IPS DF 6.9 (cell line): ENCODE data around the gene BNIP2.
A peak's percentile ranks its signal among the peaks of the same experiment; 100 is the strongest.
"Not testable (repeated sequence)": the region's sequence is repeated elsewhere in the genome, so short reads cannot be mapped to it uniquely, and the experiment has no call there.

Experiments
- DNase-seq: peaks from one replicate; pipeline ENCODE4 v3.0.0-alpha.2; 2013; ENCODE audit warnings: low read depth, low spot score
- H3K27ac ChIP-seq: one replicate; pipeline ENCODE4 v1.5.1; 2013; ENCODE audit warnings: low read length, control low read depth
- H3K27me3 ChIP-seq: 2 replicates; pipeline ENCODE4 v1.6.1; 2013; ENCODE audit warnings: mild to moderate bottlenecking, low read length; ENCODE audit not compliant: control insufficient read depth, insufficient read depth
- H3K36me3 ChIP-seq: 2 replicates; pipeline ENCODE4 v1.6.1; 2013; ENCODE audit warnings: low read length; ENCODE audit not compliant: control insufficient read depth, insufficient read depth
- H3K4me1 ChIP-seq: 2 replicates; pipeline ENCODE4 v1.6.1; 2013; ENCODE audit warnings: low read length; ENCODE audit not compliant: control insufficient read depth, insufficient read depth
- H3K4me3 ChIP-seq: 2 replicates; pipeline ENCODE4 v1.5.1; 2013; ENCODE audit warnings: mild to moderate bottlenecking, low read length
- H3K9me3 ChIP-seq: 2 replicates; pipeline ENCODE4 v1.6.1; 2013; ENCODE audit warnings: low read length, inconsistent platforms; ENCODE audit not compliant: control insufficient read depth, insufficient read depth
- WGBS: extraction: QIAGEN DNeasy Blood & Tissue Kit; methylation state at CpG from one replicate; pipeline ENCODE4 v1.1.7; 2013; ENCODE audit warnings: mixed read lengths, missing lambda C conversion rate; ENCODE audit not compliant: insufficient read length, insufficient coverage; 5-methylcytosine and 5-hydroxymethylcytosine counted together

Gene BNIP2

GRCh38 chr15:59662260-59662659 lies 26.9 kb downstream of the BNIP2 start:
- no peak overlapping the region for H3K4me3 ChIP-seq
- H3K27me3 ChIP-seq: no peaks in the 10 kb centered on the region
- no peaks in the 10 kb centered on the region for H3K4me1 ChIP-seq
- H3K36me3 ChIP-seq: no peaks in the 10 kb centered on the region
- no peaks in the 10 kb centered on the region for H3K9me3 ChIP-seq
- no peak overlapping the region for H3K27ac ChIP-seq
- no peak for DNase-seq
- WGBS: no CpG with 5 or more reads among the region's 1 CpG

DNA sequence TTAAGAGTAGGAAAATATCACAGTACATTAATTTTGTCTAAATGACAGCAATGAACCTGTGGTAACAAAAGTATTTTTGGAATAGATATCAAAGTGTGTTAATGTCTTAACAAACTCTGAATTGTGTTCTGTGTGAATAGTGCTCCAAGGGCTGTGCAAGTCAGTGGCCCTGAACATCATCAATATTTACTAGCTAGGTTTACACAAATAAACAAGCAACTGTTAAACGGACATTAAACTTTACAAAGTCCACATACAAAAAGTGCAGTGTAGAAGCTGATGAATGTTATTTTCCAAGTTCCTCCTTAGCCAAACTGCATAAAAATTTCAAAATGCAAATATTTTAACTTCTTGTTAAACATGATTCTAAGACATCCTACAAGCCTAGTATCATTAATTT lies 29.8 kb downstream of the BNIP2 start:
- DNase-seq: no peak
- Histone ChIP-seq H3K27me3 (no peaks in the 10 kb centered on the region), H3K27ac (no peak overlapping the region), H3K9me3 (no peaks in the 10 kb centered on the region), H3K36me3 (no peaks in the 10 kb centered on the region), H3K4me1 (no peaks in the 10 kb centered on the region), H3K4me3 (no peak overlapping the region)
- no CpG with 5 or more reads among the region's 1 CpG for WGBS

GRCh38 chr15:59657635-59658125 lies 31.4 kb downstream of the BNIP2 start:
- WGBS: no CpG with 5 or more reads among the region's 23 CpGs
- H3K27ac ChIP-seq: no peak overlapping the region

GRCh38 chr15:59656897-59657634 lies 32.1 kb downstream of the BNIP2 start, which contains the start of gene GTF2A2:
TSS of gene GTF2A2 (minus strand) at chr15:59657515. CDS start at chr15:59652277, 5,238 bp downstream.
- no CpG with 5 or more reads among the region's 59 CpGs for WGBS
- no peaks in the 10 kb centered on the region; the same call in 1 of the 2 replicates for H3K36me3 ChIP-seq
- peak; percentile 68 for DNase-seq

More at GRCh38 chr15:59657635-59658125, 31.4 kb downstream of the BNIP2 start:
- no peak for DNase-seq
- Histone ChIP-seq H3K27me3 (no peaks in the 10 kb centered on the region), H3K4me3 (no peak overlapping the region; the same call in 1 of the 2 replicates), H3K36me3 (no peaks in the 10 kb centered on the region), H3K4me1 (no peaks in the 10 kb centered on the region), H3K9me3 (no peaks in the 10 kb centered on the region)

GRCh38 chr15:59654046-59654445 lies 35.1 kb downstream of the BNIP2 start:
- Histone ChIP-seq H3K4me3 (no peak overlapping the region), H3K9me3 (no peaks in the 10 kb centered on the region), H3K27me3 (no peaks in the 10 kb centered on the region), H3K4me1 (no peaks in the 10 kb centered on the region), H3K36me3 (peaks cover 3% of the 10 kb centered on the region; the same call in 1 of the 2 replicates), H3K27ac (no peak overlapping the region)
- WGBS: no CpG with 5 or more reads among the region's 1 CpG
- no peak for DNase-seq

More at GRCh38 chr15:59656897-59657634, 32.1 kb downstream of the BNIP2 start, which contains the start of gene GTF2A2:
- Histone ChIP-seq H3K27me3 (no peaks in the 10 kb centered on the region), H3K9me3 (no peaks in the 10 kb centered on the region), H3K27ac (no peak within 1 kb of the TSS), H3K4me3 (peak within 1 kb of the TSS; percentile 96), H3K4me1 (no peaks in the 10 kb centered on the region)

- H3K4me1 ChIP-seq: no peaks in the 10 kb centered on the region; the same call in 1 of the 2 replicates
- no peak overlapping the region for H3K4me3 ChIP-seq
- no peak overlapping the region for H3K27ac ChIP-seq
- H3K27me3 ChIP-seq: no peaks in the 10 kb centered on the region
- DNase-seq: no peak
- peaks cover 9% of the 10 kb centered on the region; the same call in 1 of the 2 replicates for H3K36me3 ChIP-seq
- H3K9me3 ChIP-seq: no peaks in the 10 kb centered on the region
These were observed 39.5 kb downstream of the BNIP2 start for GRCh38 chr15:59649603-59650002.

DNA sequence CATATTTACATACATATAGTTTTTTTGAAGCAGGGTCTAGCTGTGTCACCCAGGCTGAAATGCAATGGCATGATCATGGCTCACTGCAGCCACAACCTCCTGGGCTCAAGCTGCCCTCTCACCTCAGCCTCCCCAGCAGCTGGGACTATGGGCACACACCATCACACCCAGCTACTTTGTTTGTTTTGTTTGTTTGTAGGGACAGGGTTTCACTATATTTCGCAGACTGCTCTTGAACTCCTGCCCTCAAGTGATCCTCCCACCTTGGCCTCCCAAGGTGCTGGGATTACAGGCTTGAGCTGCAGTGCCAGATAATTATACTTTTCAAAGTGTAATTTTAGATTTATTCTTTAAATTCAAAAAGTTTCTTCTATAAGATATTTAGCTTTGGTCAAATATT lies 42.0 kb downstream of the BNIP2 start:
- Histone ChIP-seq H3K4me1 (no peaks in the 10 kb centered on the region; the same call in 1 of the 2 replicates), H3K4me3 (no peak overlapping the region), H3K27me3 (no peaks in the 10 kb centered on the region), H3K27ac (no peak overlapping the region), H3K36me3 (peaks cover 9% of the 10 kb centered on the region; the same call in 1 of the 2 replicates), H3K9me3 (no peaks in the 10 kb centered on the region)
- no peak for DNase-seq
- no CpG with 5 or more reads among the region's 1 CpG for WGBS

DNA sequence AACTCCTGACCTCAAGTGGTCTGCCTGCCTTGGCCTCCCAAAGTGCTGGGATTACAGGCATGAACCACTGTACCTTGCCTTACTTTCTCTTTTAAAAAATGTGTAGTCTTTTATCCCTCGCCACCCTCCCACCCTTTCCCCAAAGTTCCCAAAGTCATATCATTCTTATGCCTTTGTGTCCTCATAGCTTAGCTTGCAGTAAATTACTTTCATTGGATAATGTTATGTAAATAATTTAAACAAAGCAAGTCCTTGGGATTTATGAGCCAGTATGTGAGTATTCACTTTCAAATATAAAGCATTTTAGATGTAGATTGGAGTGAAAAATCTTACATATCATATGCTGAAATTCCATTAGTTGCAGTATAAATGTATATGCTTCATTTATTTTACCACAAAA lies 42.8 kb downstream of the BNIP2 start:
- Histone ChIP-seq H3K27me3 (no peaks in the 10 kb centered on the region), H3K4me1 (no peaks in the 10 kb centered on the region; the same call in 1 of the 2 replicates), H3K36me3 (peaks cover 6% of the 10 kb centered on the region; the same call in 1 of the 2 replicates), H3K4me3 (no peak overlapping the region), H3K9me3 (no peaks in the 10 kb centered on the region), H3K27ac (no peak overlapping the region)
- WGBS: no CpG with 5 or more reads among the region's 1 CpG
- DNase-seq: no peak

DNA sequence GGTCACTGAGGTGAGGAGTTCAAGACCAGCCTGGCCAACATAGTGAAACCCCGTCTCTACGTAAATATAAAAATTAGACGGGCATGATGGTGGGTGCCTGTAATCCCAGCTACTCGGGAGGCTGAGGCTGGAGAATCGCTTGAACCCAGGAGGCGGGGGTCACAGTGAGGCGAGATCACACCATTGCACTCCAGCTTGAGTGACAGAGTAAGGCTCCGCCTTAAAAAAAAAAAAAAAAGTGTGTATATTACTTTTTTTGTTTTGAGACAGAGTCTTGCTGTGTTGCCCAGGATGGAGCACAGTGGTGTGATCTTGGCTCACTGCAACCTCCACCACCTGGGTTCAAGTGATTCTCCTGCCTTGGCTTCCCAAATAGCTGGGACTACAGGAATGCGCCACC lies 43.3 kb downstream of the BNIP2 start:
- not testable (repeated sequence) for DNase-seq, H3K27me3 ChIP-seq, H3K9me3 ChIP-seq, H3K4me1 ChIP-seq, H3K36me3 ChIP-seq, H3K27ac ChIP-seq, H3K4me3 ChIP-seq
- WGBS: no CpG with 5 or more reads among the region's 9 CpGs

DNA sequence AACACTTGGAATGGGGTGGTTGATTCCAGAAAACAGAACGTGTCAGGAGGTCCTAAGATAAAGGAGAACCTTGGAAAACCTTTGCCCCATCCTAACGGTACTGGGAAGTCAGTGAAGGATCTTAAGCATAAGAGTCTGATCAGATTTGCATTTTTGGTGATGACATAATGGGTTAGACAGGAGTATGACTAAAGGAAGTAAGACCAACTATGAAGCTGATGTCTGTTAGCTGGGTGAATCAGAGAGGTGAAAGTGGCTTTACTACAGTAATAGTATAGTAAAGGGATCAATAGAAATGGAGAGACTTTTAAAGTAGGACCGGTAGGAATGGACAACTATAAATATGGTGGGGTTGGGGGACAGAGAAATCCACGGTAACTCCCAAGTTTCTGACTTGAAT lies 44.4 kb downstream of the BNIP2 start:
- Histone ChIP-seq H3K4me3 (no peak overlapping the region), H3K9me3 (no peaks in the 10 kb centered on the region), H3K36me3 (peaks cover 6% of the 10 kb centered on the region; the same call in 1 of the 2 replicates), H3K27me3 (no peaks in the 10 kb centered on the region), H3K27ac (no peak overlapping the region), H3K4me1 (no peaks in the 10 kb centered on the region; the same call in 1 of the 2 replicates)
- WGBS: no CpG with 5 or more reads among the region's 4 CpGs
- DNase-seq: no peak
